Mammary epithelial cell (primary cell): ENCODE measurements around the gene TMEM132D.

Experiments used
- CTCF ChIP-seq, 2 donors: IDR thresholded peaks in 1 of 2; conservative IDR thresholded peaks in 1 of 2; 2 replicates each; pipeline ENCODE4 v1.5.1; 2011 to 2012; ENCODE audit warnings: inconsistent platforms in 2 of 2, low read length in 2 of 2, mild to moderate bottlenecking in 2 of 2, control low read depth in 1 of 2, low read depth in 1 of 2; ENCODE audit not compliant: insufficient read depth in 1 of 2; ENCODE audit errors: extremely low read depth in 1 of 2
- EZH2 ChIP-seq: IDR thresholded peaks from 2 replicates; pipeline ENCODE4 v1.6.1; 2012; ENCODE audit warnings: low read length, inconsistent platforms, borderline replicate concordance

- no peak for TF ChIP-seq CTCF (conservative IDR thresholded peaks at IDR 0.05 in 1 of 2, IDR thresholded peaks at IDR 0.05 in 1 of 2; ENCODE audit: extremely low read depth in 1 of 2, insufficient read depth in 1 of 2, low read depth in 1 of 2, low read length in 2 of 2)
- TF ChIP-seq EZH2: no peak
These were observed 197.1 kb downstream of the TMEM132D start for GRCh38 chr12:129706716-129707115.
